HG03196 (cell line): ENCODE results near the gene ZMYND8.
"Not testable (repeated sequence)": the region's sequence is repeated elsewhere in the genome, so short reads cannot be mapped to it uniquely, and the experiment has no call there.

Experiments used
- ATAC-seq: cut with Tn5 transposase; IDR thresholded peaks from one replicate; pipeline ENCODE4 v1.9.1; 2021; ENCODE audit not compliant: unreplicated experiment

ZMYND8 gene

GRCh38 chr20:47209982-47210381 lies 146.5 kb downstream of the ZMYND8 start:
- ATAC-seq, result no peak

- no peak for ATAC-seq
Measured at GRCh38 chr20:47208534-47209174, 147.8 kb downstream of the ZMYND8 start.

DNA sequence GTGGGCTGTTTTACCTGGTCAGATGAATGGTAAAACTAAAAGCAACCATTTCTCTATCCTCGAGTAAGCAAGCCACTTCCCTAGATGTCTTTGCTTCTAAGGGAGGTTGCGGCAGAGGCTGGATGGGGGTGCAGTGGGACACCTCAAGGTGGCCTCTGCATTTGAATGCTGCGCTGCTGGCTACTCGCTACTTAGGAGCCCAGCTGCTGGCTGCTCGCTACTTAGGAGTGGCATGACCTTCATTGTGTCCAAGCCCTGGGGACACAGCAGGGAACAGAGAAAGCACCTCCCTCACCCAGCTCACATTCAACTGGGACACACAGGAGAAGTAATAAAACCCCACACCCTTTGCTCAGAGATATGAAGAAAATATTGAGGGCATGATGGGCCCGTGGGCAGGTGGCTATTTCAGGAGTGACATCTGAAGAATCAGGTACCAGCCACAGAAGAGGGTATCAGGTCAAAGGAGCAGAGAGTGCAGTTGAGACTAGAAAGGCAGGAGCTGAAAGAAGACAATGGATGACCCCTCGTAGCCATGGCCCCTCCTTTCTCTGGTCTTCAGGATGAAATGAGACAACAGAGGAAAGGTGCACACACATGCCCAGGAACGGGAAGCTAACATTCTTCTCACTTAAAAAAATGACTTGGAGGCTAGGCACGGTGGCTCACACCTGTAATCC lies 149.4 kb downstream of the ZMYND8 start:
- ATAC-seq, result no peak

DNA sequence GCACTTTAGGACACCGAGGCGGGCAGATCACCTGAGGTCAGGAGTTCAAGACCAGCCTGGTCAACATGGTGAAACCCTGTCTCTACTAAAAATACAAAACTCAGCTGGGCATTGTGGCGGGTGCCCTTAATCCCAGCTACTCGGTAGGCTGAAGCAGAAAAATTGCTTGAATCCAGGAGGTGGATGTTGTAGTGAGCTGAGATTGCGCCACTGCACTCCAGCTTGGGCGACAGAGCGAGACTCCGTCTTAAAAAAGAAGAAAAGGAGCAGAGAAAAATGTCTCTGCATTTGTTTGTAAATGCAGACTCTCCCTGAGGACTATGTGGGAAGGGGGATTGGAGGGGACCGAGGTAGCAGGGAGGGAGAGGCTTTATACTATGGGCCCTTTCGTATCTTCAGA lies 149.9 kb downstream of the ZMYND8 start:
- not testable (repeated sequence) for ATAC-seq

DNA sequence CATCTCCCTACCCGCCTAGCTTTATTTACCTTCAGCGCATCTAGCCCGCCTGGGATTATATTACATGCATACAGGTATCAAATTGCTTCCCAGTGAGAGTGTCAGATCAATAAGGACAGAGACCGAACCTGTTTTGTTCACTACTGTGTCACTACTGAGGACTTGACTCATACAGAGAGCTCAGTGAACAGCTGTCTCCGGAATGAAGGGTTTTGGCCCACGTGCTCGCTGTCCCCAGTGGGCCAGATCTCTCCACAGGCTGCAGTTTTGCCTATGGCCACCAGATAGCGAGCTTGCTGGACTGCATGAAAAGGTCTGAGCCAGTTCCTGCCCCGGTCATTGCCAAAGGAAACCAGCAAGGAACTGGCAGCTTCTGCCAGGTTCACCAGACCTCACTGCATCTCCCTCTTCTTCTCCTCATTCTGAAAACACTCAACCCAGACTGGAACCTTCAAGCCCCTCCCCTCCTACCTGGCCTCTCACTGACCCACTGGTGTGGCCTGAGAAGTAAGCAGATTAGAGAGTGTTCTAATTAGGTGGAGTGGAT lies 150.8 kb downstream of the ZMYND8 start:
- ATAC-seq, result no peak

GRCh38 chr20:47204850-47205122 lies 151.7 kb downstream of the ZMYND8 start:
- not testable (repeated sequence) for ATAC-seq

GRCh38 chr20:47204008-47204849 lies 152.3 kb downstream of the ZMYND8 start:
- no peak for ATAC-seq

DNA sequence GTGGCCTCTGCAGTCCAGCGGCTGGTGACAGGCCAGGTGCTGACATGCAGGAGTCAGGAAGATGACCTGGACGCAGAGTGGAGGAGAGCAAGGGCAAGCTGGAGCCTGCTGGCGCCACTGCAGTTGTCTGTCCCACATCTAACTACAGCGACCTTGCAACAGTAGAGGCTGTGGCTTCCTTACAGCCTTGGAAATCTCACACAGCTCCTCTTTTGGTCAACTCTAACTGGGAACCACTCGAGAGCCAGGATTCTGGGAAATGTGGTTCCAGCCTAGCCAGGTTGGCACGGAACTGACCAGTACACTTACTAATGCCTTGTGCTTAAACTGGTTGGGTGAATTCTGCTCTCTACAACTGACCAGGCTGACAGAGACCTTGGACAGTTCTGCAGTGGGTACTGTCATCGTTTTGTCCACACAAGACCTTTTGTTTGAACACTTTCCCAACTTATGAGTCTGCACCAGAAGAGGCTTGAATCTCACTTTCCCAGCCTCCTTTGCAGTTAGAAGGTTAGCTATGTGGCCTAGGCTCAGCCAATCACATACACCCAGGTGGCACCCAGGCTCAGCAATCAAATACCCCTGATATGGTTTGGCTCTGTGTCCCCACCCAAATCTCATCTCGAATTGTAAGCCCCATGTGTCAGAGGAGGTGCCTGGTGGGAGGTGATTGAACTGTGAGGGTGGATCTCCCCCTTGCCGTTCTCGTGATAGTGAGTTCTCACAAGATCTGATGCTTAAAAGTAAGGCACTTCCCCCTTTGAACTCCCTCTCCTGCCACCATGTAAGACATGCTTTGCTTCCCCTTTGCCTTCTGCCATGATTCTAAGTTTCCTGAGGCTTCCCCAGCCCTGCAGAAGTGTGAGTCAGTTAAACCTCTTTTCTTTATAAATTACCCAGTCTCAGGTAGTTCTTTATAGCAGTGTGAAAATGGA lies 153.5 kb downstream of the ZMYND8 start:
- no peak for ATAC-seq

- no peak for ATAC-seq
Measured at GRCh38 chr20:47201074-47201730, 155.3 kb downstream of the ZMYND8 start.

- ATAC-seq, result no peak
Measured at GRCh38 chr20:47198996-47199552, 157.4 kb downstream of the ZMYND8 start.

DNA sequence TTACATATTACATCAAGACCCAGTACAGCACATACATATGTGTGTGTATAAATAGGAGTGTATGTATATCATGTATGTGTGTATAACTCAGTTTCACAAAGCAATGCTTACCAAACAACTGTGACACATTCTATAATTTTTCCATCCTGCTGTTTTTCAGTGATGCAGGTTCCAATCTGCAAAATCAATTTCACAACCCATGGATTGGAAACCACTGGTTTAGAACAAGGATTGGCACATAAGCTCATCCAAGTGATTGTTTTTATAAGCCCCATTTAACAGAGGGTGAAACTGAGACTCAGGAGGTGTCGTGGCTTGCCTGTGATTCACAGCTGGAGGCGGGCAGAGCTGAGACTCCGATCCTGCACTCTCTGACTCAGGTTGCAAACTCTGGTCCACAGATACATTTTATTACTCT lies 158.2 kb downstream of the ZMYND8 start:
- ATAC-seq, result no peak

GRCh38 chr20:47196091-47197081 lies 160.1 kb downstream of the ZMYND8 start:
- no peak for ATAC-seq

GRCh38 chr20:47195573-47195972 lies 160.9 kb downstream of the ZMYND8 start:
- ATAC-seq, result no peak

- ATAC-seq, result no peak
Measured at GRCh38 chr20:47191956-47192355, 164.5 kb downstream of the ZMYND8 start.

DNA sequence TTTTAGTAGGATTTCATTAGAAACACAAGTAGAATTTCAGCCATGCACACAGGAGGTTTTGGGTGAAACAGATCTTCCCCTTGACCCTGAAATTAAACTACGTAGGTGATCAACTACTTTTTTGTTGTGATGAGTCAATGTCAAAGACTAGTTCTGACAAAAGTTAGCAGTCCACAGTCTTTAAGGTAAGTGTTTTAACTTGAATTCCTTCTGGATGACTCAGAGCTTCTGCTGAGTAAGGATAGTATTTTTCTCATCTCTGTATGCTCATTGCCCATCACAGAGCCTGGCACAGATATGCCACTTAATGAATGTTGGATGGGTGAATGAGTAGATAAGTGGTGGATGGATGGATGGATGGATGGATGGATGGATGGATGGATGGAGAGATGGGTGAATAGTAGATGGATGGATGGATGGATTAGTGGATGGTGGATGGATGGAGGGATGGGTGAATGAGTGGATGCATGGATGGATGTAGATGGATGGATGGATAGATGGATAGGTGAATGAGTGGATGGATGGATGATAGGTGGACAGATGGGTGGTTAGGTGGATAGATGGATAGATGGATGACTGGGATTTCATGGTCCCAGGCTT lies 165.3 kb downstream of the ZMYND8 start:
- no peak for ATAC-seq

- ATAC-seq, result no peak
Measured at GRCh38 chr20:47189060-47189459, 167.4 kb downstream of the ZMYND8 start.

GRCh38 chr20:47188540-47188939 lies 168.0 kb downstream of the ZMYND8 start:
- ATAC-seq, result no peak

- no peak for ATAC-seq
Measured at GRCh38 chr20:47187450-47188195, 168.9 kb downstream of the ZMYND8 start.
